Measurements from ENCODE around the gene HDX.

Gene HDX

DNA sequence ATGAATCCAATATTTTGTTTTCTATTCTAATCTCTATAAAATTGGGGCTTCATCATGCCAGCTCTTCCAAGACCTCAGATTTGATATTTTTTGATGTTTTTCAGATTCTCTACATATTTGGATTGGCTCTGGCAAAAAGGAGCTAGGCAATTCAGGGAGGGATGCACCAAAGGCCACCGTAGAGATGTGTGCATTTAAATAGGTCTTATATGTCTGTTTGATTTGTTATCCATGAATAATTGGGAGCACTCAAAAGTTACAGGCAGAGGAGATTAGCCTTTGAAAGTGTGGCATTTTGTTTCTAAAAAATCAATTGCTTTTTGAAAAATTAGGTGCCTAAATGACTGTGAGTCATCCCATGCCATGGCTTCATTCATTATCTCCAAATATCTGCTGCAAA, 167.1 kb downstream of the HDX start:
- Histone ChIP-seq H3K4me1 (ENCODE audit: control insufficient read depth, insufficient read depth, low read length) (no peaks in the 10 kb centered on the region), H3K36me3 (ENCODE audit: control insufficient read depth in 2 of 2, insufficient read depth in 1 of 2, low read length in 2 of 2) (no peaks in the 10 kb centered on the region), H3K4me3 (ENCODE audit: low read depth, low read length) (no peak overlapping the region), H3K27ac (ENCODE audit: extremely low read depth, low read depth, low read length) (no peak overlapping the region), H3K9me3 (ENCODE audit: control insufficient read depth, insufficient read depth, low read depth, low read length) (no peaks in the 10 kb centered on the region)
- POLR2A ChIA-PET: no interaction called here
- CTCF ChIA-PET: no interaction called here
- TF ChIP-seq CTCF (tag by site-specific recombination; IDR thresholded peaks at IDR 0.05) (no peak), ZNF76 (tag by site-specific recombination; IDR thresholded peaks at IDR 0.05; ENCODE audit: borderline replicate concordance, low read depth) (no peak), ZNF114 (tag by site-specific recombination; IDR thresholded peaks at IDR 0.05) (no peak), ZNF140 (tag by site-specific recombination; IDR thresholded peaks at IDR 0.05) (no peak), ZNF335 (tag by site-specific recombination; conservative IDR thresholded peaks at IDR 0.05) (no peak), ZNF514 (tag by site-specific recombination; IDR thresholded peaks at IDR 0.05) (no peak), ZNF175 (tag by site-specific recombination; IDR thresholded peaks at IDR 0.05) (no peak), ZNF221 (tag by site-specific recombination; IDR thresholded peaks at IDR 0.05; ENCODE audit: borderline replicate concordance) (no peak), BCL11A (tag by site-specific recombination; IDR thresholded peaks at IDR 0.05; ENCODE audit: low read depth) (no peak), ZNF560 (tag by site-specific recombination; IDR thresholded peaks at IDR 0.05; ENCODE audit: borderline replicate concordance) (no peak), ZNF426 (tag by site-specific recombination; IDR thresholded peaks at IDR 0.05) (no peak), ZNF510 (tag by site-specific recombination; IDR thresholded peaks at IDR 0.05; ENCODE audit: insufficient replicate concordance) (no peak), ZNF174 (tag by site-specific recombination; IDR thresholded peaks at IDR 0.05) (no peak), ZBTB7A (tag by site-specific recombination; IDR thresholded peaks at IDR 0.05; ENCODE audit: low read depth) (no peak), ZNF530 (tag by site-specific recombination; IDR thresholded peaks at IDR 0.05; ENCODE audit: low read depth) (no peak), ZNF366 (tag by site-specific recombination; conservative IDR thresholded peaks at IDR 0.05) (no peak)
- TF ChIP-seq, protein P1, sequence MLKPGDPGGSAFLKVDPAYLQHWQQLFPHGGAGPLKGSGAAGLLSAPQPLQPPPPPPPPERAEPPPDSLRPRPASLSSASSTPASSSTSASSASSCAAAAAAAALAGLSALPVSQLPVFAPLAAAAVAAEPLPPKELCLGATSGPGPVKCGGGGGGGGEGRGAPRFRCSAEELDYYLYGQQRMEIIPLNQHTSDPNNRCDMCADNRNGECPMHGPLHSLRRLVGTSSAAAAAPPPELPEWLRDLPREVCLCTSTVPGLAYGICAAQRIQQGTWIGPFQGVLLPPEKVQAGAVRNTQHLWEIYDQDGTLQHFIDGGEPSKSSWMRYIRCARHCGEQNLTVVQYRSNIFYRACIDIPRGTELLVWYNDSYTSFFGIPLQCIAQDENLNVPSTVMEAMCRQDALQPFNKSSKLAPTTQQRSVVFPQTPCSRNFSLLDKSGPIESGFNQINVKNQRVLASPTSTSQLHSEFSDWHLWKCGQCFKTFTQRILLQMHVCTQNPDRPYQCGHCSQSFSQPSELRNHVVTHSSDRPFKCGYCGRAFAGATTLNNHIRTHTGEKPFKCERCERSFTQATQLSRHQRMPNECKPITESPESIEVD (tag by site-specific recombination; IDR thresholded peaks at IDR 0.05): no peak

- POLR2A ChIA-PET: no interaction called here
- CTCF ChIA-PET: interaction anchor here (1.2 to 1.3 kb wide), 2 partner anchors 17 to 276 kb away, joined by 3 to 7 read pairs; no protein-coding TSS in a partner anchor
These were observed 180.0 kb downstream of the HDX start for GRCh38 chrX:84322083-84322827.

More at GRCh38 chrX:84322083-84322827, 180.0 kb downstream of the HDX start:
- TF ChIP-seq YY1 (tag by site-specific recombination; IDR thresholded peaks at IDR 0.05): no peak
- TF ChIP-seq ZNF184 (tag by site-specific recombination; IDR thresholded peaks at IDR 0.05): no peak
- no peak for TF ChIP-seq REPIN1 (tag by site-specific recombination; IDR thresholded peaks at IDR 0.05; ENCODE audit: low read depth)
- TF ChIP-seq, protein P2, sequence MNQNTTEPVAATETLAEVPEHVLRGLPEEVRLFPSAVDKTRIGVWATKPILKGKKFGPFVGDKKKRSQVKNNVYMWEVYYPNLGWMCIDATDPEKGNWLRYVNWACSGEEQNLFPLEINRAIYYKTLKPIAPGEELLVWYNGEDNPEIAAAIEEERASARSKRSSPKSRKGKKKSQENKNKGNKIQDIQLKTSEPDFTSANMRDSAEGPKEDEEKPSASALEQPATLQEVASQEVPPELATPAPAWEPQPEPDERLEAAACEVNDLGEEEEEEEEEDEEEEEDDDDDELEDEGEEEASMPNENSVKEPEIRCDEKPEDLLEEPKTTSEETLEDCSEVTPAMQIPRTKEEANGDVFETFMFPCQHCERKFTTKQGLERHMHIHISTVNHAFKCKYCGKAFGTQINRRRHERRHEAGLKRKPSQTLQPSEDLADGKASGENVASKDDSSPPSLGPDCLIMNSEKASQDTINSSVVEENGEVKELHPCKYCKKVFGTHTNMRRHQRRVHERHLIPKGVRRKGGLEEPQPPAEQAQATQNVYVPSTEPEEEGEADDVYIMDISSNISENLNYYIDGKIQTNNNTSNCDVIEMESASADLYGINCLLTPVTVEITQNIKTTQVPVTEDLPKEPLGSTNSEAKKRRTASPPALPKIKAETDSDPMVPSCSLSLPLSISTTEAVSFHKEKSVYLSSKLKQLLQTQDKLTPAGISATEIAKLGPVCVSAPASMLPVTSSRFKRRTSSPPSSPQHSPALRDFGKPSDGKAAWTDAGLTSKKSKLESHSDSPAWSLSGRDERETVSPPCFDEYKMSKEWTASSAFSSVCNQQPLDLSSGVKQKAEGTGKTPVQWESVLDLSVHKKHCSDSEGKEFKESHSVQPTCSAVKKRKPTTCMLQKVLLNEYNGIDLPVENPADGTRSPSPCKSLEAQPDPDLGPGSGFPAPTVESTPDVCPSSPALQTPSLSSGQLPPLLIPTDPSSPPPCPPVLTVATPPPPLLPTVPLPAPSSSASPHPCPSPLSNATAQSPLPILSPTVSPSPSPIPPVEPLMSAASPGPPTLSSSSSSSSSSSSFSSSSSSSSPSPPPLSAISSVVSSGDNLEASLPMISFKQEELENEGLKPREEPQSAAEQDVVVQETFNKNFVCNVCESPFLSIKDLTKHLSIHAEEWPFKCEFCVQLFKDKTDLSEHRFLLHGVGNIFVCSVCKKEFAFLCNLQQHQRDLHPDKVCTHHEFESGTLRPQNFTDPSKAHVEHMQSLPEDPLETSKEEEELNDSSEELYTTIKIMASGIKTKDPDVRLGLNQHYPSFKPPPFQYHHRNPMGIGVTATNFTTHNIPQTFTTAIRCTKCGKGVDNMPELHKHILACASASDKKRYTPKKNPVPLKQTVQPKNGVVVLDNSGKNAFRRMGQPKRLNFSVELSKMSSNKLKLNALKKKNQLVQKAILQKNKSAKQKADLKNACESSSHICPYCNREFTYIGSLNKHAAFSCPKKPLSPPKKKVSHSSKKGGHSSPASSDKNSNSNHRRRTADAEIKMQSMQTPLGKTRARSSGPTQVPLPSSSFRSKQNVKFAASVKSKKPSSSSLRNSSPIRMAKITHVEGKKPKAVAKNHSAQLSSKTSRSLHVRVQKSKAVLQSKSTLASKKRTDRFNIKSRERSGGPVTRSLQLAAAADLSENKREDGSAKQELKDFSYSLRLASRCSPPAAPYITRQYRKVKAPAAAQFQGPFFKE (tag by site-specific recombination; IDR thresholded peaks at IDR 0.05; ENCODE audit: borderline replicate concordance): no peak
- no peak for TF ChIP-seq ZNF843 (tag by site-specific recombination; IDR thresholded peaks at IDR 0.05)
- TF ChIP-seq IKZF3 (tag by site-specific recombination; IDR thresholded peaks at IDR 0.05): no peak
- TF ChIP-seq ZNF658 (tag by site-specific recombination; IDR thresholded peaks at IDR 0.05): no peak
- no peak for TF ChIP-seq ZNF266 (tag by site-specific recombination; IDR thresholded peaks at IDR 0.05; ENCODE audit: low read depth)
- no peak for TF ChIP-seq SCRT2 (tag by site-specific recombination; IDR thresholded peaks at IDR 0.05)
- no peak for TF ChIP-seq ZNF624 (tag by site-specific recombination; IDR thresholded peaks at IDR 0.05)
- no peak for TF ChIP-seq ZNF311 (tag by site-specific recombination; IDR thresholded peaks at IDR 0.05; ENCODE audit: borderline replicate concordance)
- Histone ChIP-seq H3K27ac (ENCODE audit: extremely low read depth, low read depth, low read length) (no peak overlapping the region), H3K36me3 (ENCODE audit: control insufficient read depth in 2 of 2, insufficient read depth in 1 of 2, low read length in 2 of 2) (no peaks in the 10 kb centered on the region), H3K9me3 (ENCODE audit: control insufficient read depth, insufficient read depth, low read depth, low read length) (no peaks in the 10 kb centered on the region), H3K4me3 (ENCODE audit: low read depth, low read length) (no peak overlapping the region), H3K4me1 (ENCODE audit: control insufficient read depth, insufficient read depth, low read length) (no peaks in the 10 kb centered on the region)
